Measurements from ENCODE around the gene STRBP. TPM values are rescaled to one million over a fixed set of nuclear protein-coding genes. Genes with fewer than 3 reads are reported as not detected.
A peak's percentile ranks its signal among the peaks of the same experiment; 100 is the strongest.

Gene STRBP
- total and polyA plus RNA-seq, 2 of the 8 experiments (the other 6 are each of a cell fraction or from before 2014, with no cell fraction given), result 29.7 to 105 TPM

DNA sequence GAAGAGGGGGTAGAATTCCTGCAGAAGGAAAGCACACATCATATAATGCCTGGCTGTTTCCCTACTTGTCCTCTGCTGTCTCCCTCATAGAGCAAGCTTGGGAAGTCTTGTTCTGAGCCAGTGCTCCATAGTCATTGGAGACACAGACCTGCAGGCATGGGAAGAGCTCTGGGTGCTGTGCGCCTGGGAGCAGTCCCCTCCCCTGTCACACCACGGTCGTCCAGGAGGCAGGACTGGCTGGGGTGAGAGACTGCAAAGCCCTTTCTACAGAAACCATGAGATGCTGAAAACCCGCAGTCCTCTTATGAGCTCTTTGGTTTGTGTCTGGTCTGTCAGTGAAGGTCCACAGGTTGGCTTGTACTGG is 170.3 kb downstream of the STRBP start:
- Histone ChIP-seq H2AFZ (ENCODE audit: low read length) (no peak overlapping the region), H2BK20ac (ENCODE audit: low read length) (no peak overlapping the region), H3K36me3 (ENCODE audit: control insufficient read depth in 2 of 4, insufficient read depth in 4 of 4, low read length in 3 of 4) (peaks cover 5 to 63% (median 30%) of the 10 kb centered on the region in 4 experiments; a peak in 7 of 8 replicates), H3K4me2 (ENCODE audit: insufficient read depth in 1 of 2, low read depth in 2 of 2, low read length in 2 of 2) (0 out of 4 replicates have a peak overlapping the region, but pooled peaks of 1 of the 2 experiments have one; percentile 9), H4K20me1 (replicated peaks in 1 of 2; ENCODE audit: control insufficient read depth in 1 of 2, insufficient read depth in 2 of 2, low read length in 2 of 2) (no peaks in the 10 kb centered on the region), H4K5ac (ENCODE audit: insufficient read length, low read depth, low read length) (no peak overlapping the region), H3K23ac (ENCODE audit: insufficient read length) (no peak overlapping the region), H2BK12ac (ENCODE audit: low read depth, low read length) (peak overlapping the region; percentile 53), H2BK5ac (ENCODE audit: low read depth, low read length) (peak overlapping the region; percentile 45; the same call in 1 of the 2 replicates), H4K91ac (replicated peaks; ENCODE audit: insufficient read length, low read length) (no peak overlapping the region), H4K8ac (ENCODE audit: extremely low read depth, insufficient read depth, low read length) (no peak overlapping the region), H3K4ac (replicated peaks; ENCODE audit: insufficient read length, low read depth, low read length) (no peak overlapping the region), H3K9me3 (ENCODE audit: insufficient read depth in 2 of 2, low read depth in 1 of 2, low read length in 1 of 2) (no peaks in the 10 kb centered on the region), H3K4me1 (replicated peaks in 1 of 4; ENCODE audit: control insufficient read depth in 3 of 4, insufficient read depth in 4 of 4, low read length in 3 of 4) (peaks cover 6 to 20% (median 13%) of the 10 kb centered on the region in 4 experiments), H3K27ac (ENCODE audit: low read depth, low read length) (0 out of 2 replicates have a peak overlapping the region, but pooled peaks have one; percentile 34), H3K14ac (ENCODE audit: insufficient read length) (peak overlapping the region; percentile 44), H3K79me1 (ENCODE audit: low read depth, low read length) (no peaks in the 10 kb centered on the region), H2BK15ac (ENCODE audit: low read length) (peak overlapping the region; percentile 40; the same call in 1 of the 2 replicates), H2BK120ac (replicated peaks; ENCODE audit: low read depth, low read length) (no peak overlapping the region), H3K18ac (ENCODE audit: extremely low read depth, low read length) (no peak overlapping the region; the same call in 1 of the 2 replicates), H3K79me2 (ENCODE audit: control insufficient read depth in 1 of 2, insufficient read depth in 2 of 2, low read length in 2 of 2) (no peaks in the 10 kb centered on the region), H2AK5ac (ENCODE audit: low read depth, low read length) (no peak overlapping the region), H3K4me3 (ENCODE audit: extremely low read depth in 1 of 4, insufficient read depth in 2 of 4, low read depth in 3 of 4, low read length in 4 of 4) (no peak overlapping the region), H3K56ac (replicated peaks; ENCODE audit: insufficient read length, low read depth, low read length) (no peak overlapping the region), H3K27me3 (replicated peaks in 1 of 4; ENCODE audit: control insufficient read depth in 3 of 4, extremely low read depth in 1 of 4, insufficient read depth in 3 of 4, low read length in 3 of 4) (no peaks in the 10 kb centered on the region), H3K23me2 (ENCODE audit: low read depth, low read length) (no peaks in the 10 kb centered on the region), H3K9ac (replicated peaks in 1 of 4; ENCODE audit: extremely low read depth in 1 of 4, low read depth in 3 of 4, low read length in 3 of 4) (peak overlapping the region in 1 of 4 experiments; percentile 11; a peak in 1 of 7 replicates)
- ChIA-PET CTCF (ENCODE audit: partially characterized antibody) (interaction anchor here (0.5 to 2.7 kb wide), 7 partner anchors 16 to 256 kb away, joined by 3 to 10 read pairs (median 4); no protein-coding TSS in a partner anchor), POLR2A (ENCODE audit: partially characterized antibody) (interaction anchor here (1.3 to 1.5 kb wide), 5 partner anchors 8 to 41 kb away, joined by 3 to 7 read pairs (median 3); no protein-coding TSS in a partner anchor)
- DNase-seq (ENCODE audit: low read depth in 1 of 2, low spot score in 2 of 2), result no peak
- FAIRE-seq, result no peak
- WGBS, 2 experiments (ENCODE audit: extremely low coverage in 1 of 2, insufficient coverage in 1 of 2, insufficient read length in 1 of 2, insufficient replicate concordance in 2 of 2, low coverage in 1 of 2, low lambda C conversion rate in 2 of 2, missing lambda C conversion rate in 1 of 2), result 69% methylated on average over 4 of the region's 4 CpGs; no CpG with 5 or more reads in 1 of the 2 experiments
- TF ChIP-seq TAF7 (optimal IDR thresholded peaks at IDR 0.05; ENCODE audit: borderline replicate concordance, low read depth, low read length) (no peak), TCF12 (IDR thresholded peaks at IDR 0.05; ENCODE audit: low read depth, low read length) (no peak), KDM4A (IDR thresholded peaks at IDR 0.05; ENCODE audit: low read depth, low read length, severe bottlenecking) (no peak), SUZ12 (IDR thresholded peaks at IDR 0.05; ENCODE audit: low read length) (no peak), RAD21 (IDR thresholded peaks at IDR 0.05 in 1 of 2, conservative IDR thresholded peaks at IDR 0.05 in 1 of 2; ENCODE audit: low read depth in 2 of 2, low read length in 2 of 2) (no peak), ATF2 (IDR thresholded peaks at IDR 0.05; ENCODE audit: low read length) (no peak), YY1 (IDR thresholded peaks at IDR 0.05; ENCODE audit: low read depth, low read length) (no peak), ATF3 (IDR thresholded peaks at IDR 0.05; ENCODE audit: insufficient read depth, low read depth, low read length) (no peak), PHF8 (conservative IDR thresholded peaks at IDR 0.05; ENCODE audit: low read depth, low read length) (no peak), HDAC2 (IDR thresholded peaks at IDR 0.05; ENCODE audit: borderline replicate concordance in 1 of 2, low read depth in 2 of 2, low read length in 2 of 2) (no peak)

All from H1 (cell line).